Naive thymus-derived CD4-positive, alpha-beta T cell (primary cell): ENCODE data around the gene CNTN2. TPM values are rescaled to one million over a fixed set of nuclear protein-coding genes. Genes with fewer than 3 reads are reported as not detected.

Source experiments
- ATAC-seq: fragments of 150-1000 bp; cut with Tn5 transposase; 2 replicates; pipeline ENCODE4 v1.10.0; 2021; ENCODE audit warnings: mild to moderate bottlenecking, moderate library complexity
- CTCF ChIA-PET: fragments of 350-600 bp; sonication (Branson Sonifier 250); formaldehyde crosslinking; loops from one replicate; lab custom pipeline; 2021; ENCODE audit warnings: antibody characterized with exemption; lab: Charles Lee
- POLR2A ChIA-PET: fragments of 350-600 bp; sonication (Branson Sonifier 250); formaldehyde crosslinking; loops from one replicate; lab custom pipeline; 2021; ENCODE audit warnings: antibody characterized with exemption, inconsistent platforms; lab: Charles Lee
- DNase-seq, 9 donors: peaks; one replicate each; pipeline versions ENCODE4 v3.0.0 to v3.0.0-alpha.2; 2020 to 2022; ENCODE audit warnings: mixed read lengths in 1 of 9
- H3K27ac ChIP-seq: one replicate; pipeline ENCODE4 v1.7.0; 2013; ENCODE audit warnings: mild to moderate bottlenecking, low read depth, low read length, moderate library complexity
- H3K27me3 ChIP-seq, 2 donors: one replicate each; pipeline ENCODE4 v1.7.0; 2013; ENCODE audit warnings: low read length in 2 of 2, mild to moderate bottlenecking in 2 of 2, moderate library complexity in 2 of 2; ENCODE audit not compliant: control insufficient read depth in 2 of 2, insufficient read depth in 2 of 2
- H3K36me3 ChIP-seq, 3 experiments: 1 replicate in 2 of 3; 2 replicates in 1 of 3; pipeline ENCODE4 v1.7.0; 2013; ENCODE audit warnings: low read length in 3 of 3, mild to moderate bottlenecking in 3 of 3, moderate library complexity in 1 of 3; ENCODE audit not compliant: insufficient read depth in 3 of 3, control insufficient read depth in 2 of 3
- H3K4me1 ChIP-seq, 2 donors: one replicate each; pipeline ENCODE4 v1.7.0; 2013; ENCODE audit warnings: low read length in 2 of 2, mild to moderate bottlenecking in 2 of 2, moderate library complexity in 1 of 2; ENCODE audit not compliant: control insufficient read depth in 2 of 2, insufficient read depth in 2 of 2
- H3K4me3 ChIP-seq: 2 replicates; pipeline ENCODE4 v1.7.0; 2013; ENCODE audit warnings: mild to moderate bottlenecking, low read length
- H3K9me3 ChIP-seq, 3 experiments: 1 replicate in 2 of 3; 2 replicates in 1 of 3; pipeline ENCODE4 v1.7.0; 2013; ENCODE audit warnings: low read length in 3 of 3; ENCODE audit not compliant: control insufficient read depth in 2 of 3
- H3K27ac Mint-ChIP-seq, 9 donors: one replicate each; pipeline ENCODE4 v1.8.0; 2020 to 2022; ENCODE audit warnings: mixed read lengths in 9 of 9, mild to moderate bottlenecking in 8 of 9, moderate library complexity in 5 of 9, inconsistent platforms in 2 of 9
- H3K27me3 Mint-ChIP-seq, 5 donors: one replicate each; pipeline ENCODE4 v1.8.0; 2021 to 2022; ENCODE audit warnings: mixed read lengths in 5 of 5, mild to moderate bottlenecking in 1 of 5
- H3K36me3 Mint-ChIP-seq, 5 donors: one replicate each; pipeline ENCODE4 v1.8.0; 2020 to 2022; ENCODE audit warnings: mixed read lengths in 5 of 5, mild to moderate bottlenecking in 3 of 5, inconsistent platforms in 1 of 5
- H3K4me1 Mint-ChIP-seq, 7 donors: one replicate each; pipeline ENCODE4 v1.8.0; 2020 to 2022; ENCODE audit warnings: mixed read lengths in 7 of 7, mild to moderate bottlenecking in 3 of 7, inconsistent platforms in 1 of 7
- H3K4me3 Mint-ChIP-seq, 10 donors: one replicate each; pipeline ENCODE4 v1.8.0; 2020 to 2022; ENCODE audit warnings: mild to moderate bottlenecking in 10 of 10, mixed read lengths in 10 of 10, moderate library complexity in 6 of 10, inconsistent platforms in 2 of 10
- H3K9me3 Mint-ChIP-seq, 11 donors: one replicate each; pipeline ENCODE4 v1.8.0; 2020 to 2022; ENCODE audit warnings: mixed read lengths in 11 of 11, mild to moderate bottlenecking in 4 of 11, inconsistent platforms in 1 of 11, moderate library complexity in 1 of 11
- intact Hi-C, 2 donors: fragments of 100-400 bp; cut with micrococcal nuclease; formaldehyde crosslinking; loops; one replicate each; pipeline ENCODE4 v1.15.1; 2023
- polyA plus RNA-seq, 2 donors: library from polyadenylated mRNA; unstranded; fragments of 300-500 nt; fragmentation: Illumina TruSeq; gene quantifications; one replicate each; pipeline ENCODE4 v1.2.3, GENCODE V29; 2021
- total RNA-seq, 6 experiments: library from RNA in 5 of 6; stranded (reverse) in 5 of 6; gene quantifications; 1 replicate in 5 of 6; 2 replicates in 1 of 6; pipeline ENCODE4 v1.2.3 and lab custom pipeline; 2021 to 2026

CNTN2 gene
- total and polyA plus RNA-seq, 7 experiments from 2014 or later: not detected

DNA sequence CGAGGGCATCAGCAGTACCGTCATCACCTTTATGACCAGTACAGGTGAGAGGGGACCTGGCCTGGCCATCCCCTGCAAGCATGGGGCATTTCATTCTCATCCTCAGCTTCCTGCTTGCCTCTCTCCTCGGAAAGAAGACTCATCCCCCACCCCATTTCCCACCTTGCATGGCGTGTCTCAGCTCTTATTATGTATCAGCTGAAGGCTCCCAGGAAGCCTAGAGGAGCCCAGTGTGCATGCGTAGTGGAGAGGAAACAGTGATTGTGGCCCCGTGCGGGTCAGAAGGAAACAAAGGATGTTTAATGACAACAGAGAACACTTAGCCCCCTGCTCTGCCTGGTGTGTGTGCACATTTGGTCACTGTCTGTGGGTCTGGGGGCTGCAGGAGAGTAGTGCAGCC is 40.3 kb upstream of the CNTN2 start:
- Mint-ChIP-seq H3K4me3 (no peak overlapping the region), H3K27ac (no peak overlapping the region), H3K9me3 (no peaks in the 10 kb centered on the region), H3K36me3 (no peaks in the 10 kb centered on the region), H3K27me3 (peaks cover 0 to 9% (median 0%) of the 10 kb centered on the region in 5 donors), H3K4me1 (peaks cover 0 to 3% (median 0%) of the 10 kb centered on the region in 7 donors)
- H3K4me3 ChIP-seq: no peak overlapping the region
- H3K9me3 ChIP-seq: no peaks in the 10 kb centered on the region
- intact Hi-C loops: no loop called here
- no peaks in the 10 kb centered on the region for H3K27me3 ChIP-seq
- ChIA-PET CTCF (no interaction called here), POLR2A (interaction anchor here (0.6 kb wide), 1 partner anchor 10 kb away, joined by 3 read pairs; no protein-coding TSS in a partner anchor)
- H3K4me1 ChIP-seq: no peaks in the 10 kb centered on the region
- no peak for DNase-seq
- no peak overlapping the region for H3K27ac ChIP-seq
- no peak for ATAC-seq
- H3K36me3 ChIP-seq: no peaks in the 10 kb centered on the region

DNA sequence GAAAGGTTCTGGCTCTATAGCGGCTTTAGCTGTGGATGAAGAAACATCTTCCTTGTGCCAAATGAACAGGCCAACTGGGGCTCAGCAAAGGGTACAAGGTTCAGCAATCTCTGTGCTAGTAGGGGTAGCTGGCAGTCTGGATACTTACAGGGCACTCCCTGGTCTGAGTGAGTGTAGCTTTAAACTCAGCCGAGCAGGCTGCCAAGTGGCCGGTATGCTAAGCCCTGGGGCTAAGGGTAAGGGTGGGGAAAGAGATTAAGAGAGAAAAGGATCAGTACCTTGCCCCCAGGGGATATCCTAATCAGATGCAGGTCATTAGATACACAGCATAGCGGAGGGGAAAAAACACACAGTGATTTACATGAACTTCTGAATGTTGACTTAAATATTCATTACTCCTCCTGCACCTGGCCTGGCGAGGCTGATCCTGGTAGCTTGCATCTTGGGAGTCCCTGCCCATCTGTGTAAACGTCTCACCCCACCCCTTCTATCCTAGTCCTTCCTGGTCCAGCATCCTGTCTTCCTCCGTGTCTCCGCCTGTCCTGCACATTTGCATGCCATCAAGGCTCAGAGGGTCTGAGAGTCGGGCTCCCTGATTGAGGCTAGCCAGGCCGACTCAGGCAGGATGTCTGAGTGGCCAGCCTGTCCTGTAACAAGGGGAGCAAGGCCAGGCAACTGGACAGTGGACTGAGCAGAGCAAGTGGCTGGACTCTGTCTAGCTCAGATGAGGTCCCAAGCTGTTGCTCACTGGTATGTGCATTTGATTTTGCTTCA is 39.5 kb upstream of the CNTN2 start:
- Mint-ChIP-seq H3K9me3 (no peaks in the 10 kb centered on the region), H3K4me3 (no peak overlapping the region), H3K27ac (no peak overlapping the region), H3K27me3 (peaks cover 0 to 9% (median 0%) of the 10 kb centered on the region in 5 donors), H3K4me1 (peaks cover 0 to 3% (median 0%) of the 10 kb centered on the region in 7 donors), H3K36me3 (no peaks in the 10 kb centered on the region)
- ATAC-seq (no peak), DNase-seq (no peak)
- no peaks in the 10 kb centered on the region for H3K4me1 ChIP-seq
- intact Hi-C loops: no loop called here
- no peak overlapping the region for H3K27ac ChIP-seq
- no peak overlapping the region for H3K4me3 ChIP-seq
- CTCF ChIA-PET: no interaction called here
- H3K36me3 ChIP-seq: no peaks in the 10 kb centered on the region
- POLR2A ChIA-PET: no interaction called here
- no peaks in the 10 kb centered on the region for H3K9me3 ChIP-seq
- H3K27me3 ChIP-seq: no peaks in the 10 kb centered on the region

DNA sequence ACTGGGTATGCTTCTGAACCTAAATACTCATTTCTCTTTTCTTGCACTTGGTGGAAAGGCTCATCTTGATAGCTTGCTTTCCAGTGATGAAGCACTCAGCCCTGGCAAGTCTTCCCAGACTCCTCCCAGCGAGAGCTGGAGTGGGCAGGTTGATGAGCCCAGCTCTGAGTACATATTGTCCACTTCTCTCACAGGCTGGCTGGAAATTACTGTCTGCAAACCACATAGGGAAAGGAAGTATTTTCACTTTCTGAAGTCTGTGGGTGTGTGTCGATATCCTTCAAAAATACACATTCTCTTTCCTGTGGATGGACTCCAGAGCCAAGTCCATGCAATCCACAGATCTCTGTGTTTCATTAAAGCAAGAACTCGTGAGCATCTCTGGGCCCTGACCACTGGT is 38.7 kb upstream of the CNTN2 start:
- H3K36me3 ChIP-seq: no peaks in the 10 kb centered on the region
- H3K9me3 ChIP-seq: no peaks in the 10 kb centered on the region
- H3K27me3 ChIP-seq: no peaks in the 10 kb centered on the region
- CTCF ChIA-PET: no interaction called here
- Mint-ChIP-seq H3K4me1 (peaks cover 0 to 3% (median 0%) of the 10 kb centered on the region in 7 donors), H3K27ac (no peak overlapping the region), H3K9me3 (no peaks in the 10 kb centered on the region), H3K36me3 (no peaks in the 10 kb centered on the region), H3K4me3 (no peak overlapping the region), H3K27me3 (peaks cover 0 to 9% (median 0%) of the 10 kb centered on the region in 5 donors)
- H3K4me1 ChIP-seq: no peaks in the 10 kb centered on the region
- no peak overlapping the region for H3K4me3 ChIP-seq
- ATAC-seq (no peak), DNase-seq (no peak)
- POLR2A ChIA-PET: no interaction called here
- no peak overlapping the region for H3K27ac ChIP-seq
- intact Hi-C loops: no loop called here

DNA sequence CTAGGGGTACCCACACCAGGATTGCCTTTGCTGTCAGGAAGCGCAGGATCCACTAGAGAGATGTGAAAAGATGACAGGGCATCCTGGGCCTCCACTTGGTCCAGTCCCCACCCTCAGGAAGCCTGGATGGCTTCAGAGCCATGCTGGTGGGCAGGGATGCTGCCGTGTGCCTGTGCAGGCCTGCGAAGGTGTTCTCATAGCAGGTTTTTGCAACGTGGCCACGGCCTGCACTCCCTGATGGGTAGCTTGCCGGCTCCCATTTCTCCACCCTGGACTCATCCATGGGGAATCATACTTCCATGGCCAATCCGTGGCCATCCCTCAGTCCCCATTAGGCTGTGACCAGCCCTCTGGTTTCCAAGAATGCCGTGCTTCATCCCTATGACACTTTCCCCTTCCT is 34.1 kb upstream of the CNTN2 start:
- Histone ChIP-seq H3K27ac (no peak overlapping the region), H3K4me3 (no peak overlapping the region), H3K36me3 (no peaks in the 10 kb centered on the region), H3K9me3 (no peaks in the 10 kb centered on the region), H3K4me1 (no peaks in the 10 kb centered on the region), H3K27me3 (no peaks in the 10 kb centered on the region)
- H3K4me3 Mint-ChIP-seq: no peak overlapping the region
- POLR2A ChIA-PET: no interaction called here
- ATAC-seq (no peak), DNase-seq (no peak)
- peaks cover 0 to 9% (median 0%) of the 10 kb centered on the region in 5 donors for H3K27me3 Mint-ChIP-seq
- H3K4me1 Mint-ChIP-seq: peaks cover 0 to 3% (median 0%) of the 10 kb centered on the region in 7 donors
- no peaks in the 10 kb centered on the region for H3K36me3 Mint-ChIP-seq
- intact Hi-C loops: no loop called here
- no peak overlapping the region for H3K27ac Mint-ChIP-seq
- CTCF ChIA-PET: no interaction called here
- H3K9me3 Mint-ChIP-seq: no peaks in the 10 kb centered on the region

DNA sequence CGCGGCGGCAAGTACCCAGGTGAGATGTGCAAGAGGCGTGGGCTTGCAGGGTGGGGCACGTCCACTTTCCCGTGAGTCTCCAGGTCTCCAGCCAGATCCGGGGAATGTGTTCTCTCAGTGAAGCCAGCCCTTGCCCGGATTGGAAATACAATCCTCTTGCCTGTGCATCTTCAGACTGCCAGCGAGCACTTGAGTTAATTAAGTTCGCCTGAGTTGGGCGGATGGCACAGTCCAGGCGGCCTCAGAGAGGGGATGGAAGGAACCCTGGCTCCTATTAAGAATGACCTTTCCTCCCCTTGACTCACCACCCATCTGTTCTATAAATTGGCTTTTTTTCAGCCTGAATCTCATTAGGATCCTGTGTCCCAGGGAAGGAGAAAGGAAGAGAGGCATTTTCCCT is 33.3 kb upstream of the CNTN2 start:
- ChIA-PET POLR2A (no interaction called here), CTCF (no interaction called here)
- Mint-ChIP-seq H3K27me3 (peaks cover 0 to 9% (median 0%) of the 10 kb centered on the region in 5 donors), H3K4me3 (no peak overlapping the region), H3K9me3 (no peaks in the 10 kb centered on the region), H3K36me3 (no peaks in the 10 kb centered on the region), H3K4me1 (peaks cover 0 to 3% (median 0%) of the 10 kb centered on the region in 7 donors), H3K27ac (no peak overlapping the region)
- Histone ChIP-seq H3K4me3 (no peak overlapping the region), H3K27me3 (no peaks in the 10 kb centered on the region), H3K36me3 (no peaks in the 10 kb centered on the region), H3K27ac (no peak overlapping the region), H3K4me1 (no peaks in the 10 kb centered on the region), H3K9me3 (no peaks in the 10 kb centered on the region)
- intact Hi-C loops: no loop called here
- no peak for ATAC-seq
- DNase-seq: no peak

DNA sequence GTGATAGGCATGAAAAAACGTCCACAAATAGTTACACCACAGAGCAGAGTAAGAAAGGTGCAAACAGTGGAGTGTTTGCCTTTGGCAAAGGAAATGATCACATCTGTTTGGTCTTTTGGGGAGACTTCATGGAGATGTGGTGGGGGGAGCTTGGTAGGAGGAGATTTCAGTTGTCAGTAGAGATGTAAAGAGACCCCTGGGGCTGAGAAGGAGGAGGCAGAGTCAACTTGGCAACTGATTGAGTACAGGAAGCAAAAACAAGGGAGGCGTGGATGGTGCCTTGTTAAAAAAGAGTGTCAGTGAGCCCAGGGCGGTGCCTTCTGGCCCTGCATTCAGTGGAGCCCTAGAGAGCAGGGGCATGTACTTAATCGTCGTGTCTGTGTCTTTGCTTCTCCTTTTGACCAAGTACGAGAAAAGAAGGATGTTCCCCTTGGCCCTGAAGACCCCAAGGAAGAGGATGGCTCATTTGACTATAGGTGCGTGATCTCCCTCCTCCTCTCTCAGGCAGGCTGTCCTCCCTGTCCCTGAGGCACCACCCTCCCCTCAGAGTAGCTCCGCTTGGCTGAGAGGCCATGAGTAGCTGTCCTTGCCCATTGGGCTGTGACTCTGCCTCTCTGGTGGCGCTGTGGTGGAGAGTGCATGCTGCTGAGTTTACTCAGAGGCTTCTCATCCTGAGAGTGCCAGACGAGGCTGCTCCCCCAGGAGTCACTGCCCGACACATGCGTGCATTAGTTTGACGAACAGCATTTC is 30.4 kb upstream of the CNTN2 start:
- ATAC-seq (no peak), DNase-seq (no peak)
- no peak overlapping the region for H3K27ac ChIP-seq
- Mint-ChIP-seq H3K4me3 (no peak overlapping the region), H3K36me3 (no peaks in the 10 kb centered on the region), H3K27me3 (no peaks in the 10 kb centered on the region), H3K27ac (no peak overlapping the region), H3K4me1 (no peaks in the 10 kb centered on the region), H3K9me3 (peaks cover 0 to 3% (median 0%) of the 10 kb centered on the region in 11 donors)
- CTCF ChIA-PET: no interaction called here
- H3K4me1 ChIP-seq: no peaks in the 10 kb centered on the region
- H3K9me3 ChIP-seq: no peaks in the 10 kb centered on the region
- no peaks in the 10 kb centered on the region for H3K36me3 ChIP-seq
- POLR2A ChIA-PET: no interaction called here
- intact Hi-C loops: no loop called here
- no peaks in the 10 kb centered on the region for H3K27me3 ChIP-seq
- H3K4me3 ChIP-seq: no peak overlapping the region
